ENCODE measurements around the gene MCRIP1. TPM values are rescaled to one million over a fixed set of nuclear protein-coding genes. Genes with fewer than 3 reads are reported as not detected.

Gene MCRIP1
- total and polyA plus RNA-seq, 2 of the 4 experiments (the other 2 are of a cell fraction) = 56.5 to 164 TPM

DNA sequence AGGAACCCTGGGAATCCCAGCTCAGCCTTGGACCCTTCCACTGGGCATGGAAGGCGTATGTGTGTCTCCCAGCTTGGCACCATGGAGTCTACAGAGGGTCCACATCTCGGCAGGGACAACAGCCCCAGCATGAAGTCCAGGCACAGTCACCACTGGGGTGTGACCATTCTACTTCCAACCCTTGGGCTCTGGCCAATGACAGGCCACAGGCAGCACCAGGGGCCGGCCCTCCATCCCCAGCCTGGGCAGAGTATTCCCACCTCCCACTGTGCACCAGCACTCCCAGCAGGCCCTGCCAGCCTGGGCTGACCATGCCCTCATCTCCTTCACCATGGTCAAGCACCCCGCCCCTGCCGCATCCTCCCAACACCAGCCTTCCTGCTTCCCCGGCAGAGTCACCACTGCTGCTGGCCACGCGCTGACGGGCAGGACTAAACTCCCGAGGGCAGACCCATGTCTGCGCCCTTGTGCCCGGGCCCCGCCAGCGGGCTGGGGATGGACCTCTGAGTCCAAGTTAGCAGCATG lies 11.3 kb upstream of the MCRIP1 start:
- 97% methylated on average over 10 of the region's 14 CpGs; no CpG with 5 or more reads in 1 of the 2 experiments for WGBS, 2 experiments (ENCODE audit: extremely low coverage in 2 of 2, insufficient read length in 1 of 2)
- ATAC-seq (ENCODE audit: low read depth) (no peak), DNase-seq (no peak)
- in situ Hi-C loops (cut with MboI; ENCODE audit: low sequenced_read_pairs) = no loop called here
- Histone ChIP-seq H3K4me1 (ENCODE audit: control insufficient read depth, insufficient read depth, low read length) (no peaks in the 10 kb centered on the region), H3K36me3 (ENCODE audit: control insufficient read depth, insufficient read depth, low read length) (peaks cover 60% of the 10 kb centered on the region), H2BK15ac (ENCODE audit: low read depth, low read length) (no peak overlapping the region), H3K4me2 (ENCODE audit: low read depth, low read length) (no peak overlapping the region), H3K9me1 (ENCODE audit: insufficient read depth, low read length) (no peaks in the 10 kb centered on the region), H3K4ac (ENCODE audit: low read depth, low read length) (no peak overlapping the region), H2BK20ac (ENCODE audit: low read depth, low read length) (no peak overlapping the region), H3K23ac (ENCODE audit: low read depth, low read length) (no peak overlapping the region), H2AK9ac (replicated peaks; ENCODE audit: low read depth, low read length, poor library complexity) (no peak overlapping the region), H2AK5ac (ENCODE audit: low read depth, low read length) (no peak overlapping the region), H3K9me3 (ENCODE audit: control insufficient read depth, insufficient read depth, low read length) (no peaks in the 10 kb centered on the region), H3K79me1 (ENCODE audit: low read depth in 1 of 2, low read length in 2 of 2) (peaks cover 4 to 34% of the 10 kb centered on the region in 2 experiments), H3K18ac (ENCODE audit: low read depth, low read length) (no peak overlapping the region), H3K27me3 (ENCODE audit: control insufficient read depth, insufficient read depth, low read length) (no peaks in the 10 kb centered on the region), H3K4me3 (ENCODE audit: insufficient read depth, low read depth, low read length) (no peak overlapping the region), H3K14ac (replicated peaks; ENCODE audit: low read depth, low read length) (no peak overlapping the region), H4K5ac (ENCODE audit: low read depth, low read length) (no peak overlapping the region), H2AFZ (replicated peaks; ENCODE audit: low read length, poor library complexity) (no peak overlapping the region), H4K8ac (ENCODE audit: low read depth in 2 of 2, low read length in 2 of 2) (no peak overlapping the region), H4K91ac (ENCODE audit: insufficient read depth, low read depth, low read length) (no peak overlapping the region), H3K56ac (ENCODE audit: extremely low read depth, insufficient read depth, low read length) (no peak overlapping the region), H3K27ac (ENCODE audit: insufficient read depth, low read length) (no peak overlapping the region), H3K9ac (ENCODE audit: low read depth, low read length) (no peak overlapping the region), H4K20me1 (ENCODE audit: insufficient read depth, low read length) (peaks cover 46% of the 10 kb centered on the region), H2BK5ac (ENCODE audit: low read depth, low read length, poor library complexity, severe bottlenecking) (no peak overlapping the region), H2BK120ac (ENCODE audit: low read depth, low read length) (no peak overlapping the region)
- dilution Hi-C loops (cut with HindIII; ENCODE audit: low sequenced_read_pairs, unreplicated experiment) = no loop called here
- intact Hi-C loops (cut with micrococcal nuclease) = no loop called here
- POLR2A ChIA-PET (ENCODE audit: unreplicated experiment) = no interaction called here
- CTCF ChIA-PET = no interaction called here
- no peak for TF ChIP-seq CHD1 (IDR thresholded peaks at IDR 0.05; ENCODE audit: low read depth, low read length)
- no peak for TF ChIP-seq MXI1 (IDR thresholded peaks at IDR 0.05; ENCODE audit: borderline replicate concordance, low read depth, low read length)
- TF ChIP-seq CEBPB (IDR thresholded peaks at IDR 0.05; ENCODE audit: low read depth, low read length) = no peak
- BruUV-seq (replicated peaks) = no TSS peak
